Measurements from ENCODE around the gene KIFBP.

Gene KIFBP

GRCh38 chr10:69051710-69052487 is 63.3 kb downstream of the KIFBP start:
- FAIRE-seq = no peak

GRCh38 chr10:69052736-69053135 is 64.1 kb downstream of the KIFBP start:
- no peak for FAIRE-seq

GRCh38 chr10:69055241-69055640 is 66.6 kb downstream of the KIFBP start:
- FAIRE-seq = no peak

GRCh38 chr10:69056129-69056528 is 67.5 kb downstream of the KIFBP start:
- no peak for FAIRE-seq

- FAIRE-seq = no peak
These were observed 68.1 kb downstream of the KIFBP start for GRCh38 chr10:69056536-69057260.

GRCh38 chr10:69057261-69057950 is 68.8 kb downstream of the KIFBP start:
- no peak for FAIRE-seq

GRCh38 chr10:69057951-69058297 is 69.3 kb downstream of the KIFBP start:
- FAIRE-seq = no peak

GRCh38 chr10:69060127-69060798 is 71.7 kb downstream of the KIFBP start:
- no peak for FAIRE-seq

- no peak for FAIRE-seq
These were observed 72.9 kb downstream of the KIFBP start for GRCh38 chr10:69061305-69062161.

GRCh38 chr10:69062901-69063300 is 74.3 kb downstream of the KIFBP start:
- FAIRE-seq = no peak

- no peak for FAIRE-seq
These were observed 76.2 kb downstream of the KIFBP start for GRCh38 chr10:69064762-69065328.

GRCh38 chr10:69065406-69066361 is 77.1 kb downstream of the KIFBP start:
- FAIRE-seq = no peak

All from A204.1 (cell line).